Cardiac muscle cell (in vitro differentiated cells and primary cell): ENCODE measurements around the gene BANK1. TPM values are rescaled to one million over a fixed set of nuclear protein-coding genes. Genes with fewer than 3 reads are reported as not detected.

Source experiments
- DNase-seq, 2 donors: peaks; one replicate each; pipeline versions ENCODE4 v3.0.0 to v3.0.0-alpha.2; 2010 to 2017; ENCODE audit warnings: low read depth in 1 of 2, low spot score in 1 of 2
- H3K27ac ChIP-seq: fragments of 200-600 bp; sonication (generic); 2 replicates; pipeline ENCODE4 v1.5.1; 2016
- H3K27me3 ChIP-seq: fragments of 200-600 bp; sonication (generic); 2 replicates; pipeline ENCODE4 v1.6.0; 2016; ENCODE audit warnings: control low read depth
- H3K36me3 ChIP-seq: fragments of 200-600 bp; sonication (generic); 2 replicates; pipeline ENCODE4 v1.5.1; 2016; ENCODE audit warnings: control low read depth
- H3K4me1 ChIP-seq: fragments of 200-600 bp; sonication (generic); 2 replicates; pipeline ENCODE4 v1.8.1; 2017; ENCODE audit warnings: low read depth, mild to moderate bottlenecking, mixed run types
- H3K4me3 ChIP-seq: fragments of 200-600 bp; sonication (generic); 2 replicates; pipeline ENCODE4 v1.5.1; 2016; ENCODE audit warnings: mild to moderate bottlenecking
- H3K9me3 ChIP-seq: fragments of 200-600 bp; sonication (generic); 2 replicates; pipeline ENCODE4 v1.5.1; 2017; ENCODE audit warnings: low read depth, mild to moderate bottlenecking, control low read depth
- polyA plus RNA-seq: library from polyadenylated mRNA; unstranded; fragments of >200 nt; fragmentation: Nextera tagmentation; extraction: Ambion mirVana; gene quantifications from 2 replicates; pipeline ENCODE4 v1.2.1, GENCODE V29; 2016
- total RNA-seq: library from RNA; depleted of rRNA; stranded (reverse); fragments of >200 nt; gene quantifications from 2 replicates; pipeline ENCODE4 v1.2.3, GENCODE V29; 2016
- TF ChIP-seq, protein P1 (sequence below): IDR thresholded peaks from 2 replicates; pipeline ENCODE4 v1.5.1; 2012; ENCODE audit warnings: low read depth, mild to moderate bottlenecking, low read length

BANK1 gene, protein sequence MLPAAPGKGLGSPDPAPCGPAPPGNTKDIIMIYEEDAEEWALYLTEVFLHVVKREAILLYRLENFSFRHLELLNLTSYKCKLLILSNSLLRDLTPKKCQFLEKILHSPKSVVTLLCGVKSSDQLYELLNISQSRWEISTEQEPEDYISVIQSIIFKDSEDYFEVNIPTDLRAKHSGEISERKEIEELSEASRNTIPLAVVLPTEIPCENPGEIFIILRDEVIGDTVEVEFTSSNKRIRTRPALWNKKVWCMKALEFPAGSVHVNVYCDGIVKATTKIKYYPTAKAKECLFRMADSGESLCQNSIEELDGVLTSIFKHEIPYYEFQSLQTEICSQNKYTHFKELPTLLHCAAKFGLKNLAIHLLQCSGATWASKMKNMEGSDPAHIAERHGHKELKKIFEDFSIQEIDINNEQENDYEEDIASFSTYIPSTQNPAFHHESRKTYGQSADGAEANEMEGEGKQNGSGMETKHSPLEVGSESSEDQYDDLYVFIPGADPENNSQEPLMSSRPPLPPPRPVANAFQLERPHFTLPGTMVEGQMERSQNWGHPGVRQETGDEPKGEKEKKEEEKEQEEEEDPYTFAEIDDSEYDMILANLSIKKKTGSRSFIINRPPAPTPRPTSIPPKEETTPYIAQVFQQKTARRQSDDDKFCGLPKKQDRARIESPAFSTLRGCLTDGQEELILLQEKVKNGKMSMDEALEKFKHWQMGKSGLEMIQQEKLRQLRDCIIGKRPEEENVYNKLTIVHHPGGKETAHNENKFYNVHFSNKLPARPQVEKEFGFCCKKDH
- total RNA-seq (0.04 and 0.27 TPM in 2 replicates), polyA plus RNA-seq (0.46 and 0.54 TPM in 2 replicates)

DNA sequence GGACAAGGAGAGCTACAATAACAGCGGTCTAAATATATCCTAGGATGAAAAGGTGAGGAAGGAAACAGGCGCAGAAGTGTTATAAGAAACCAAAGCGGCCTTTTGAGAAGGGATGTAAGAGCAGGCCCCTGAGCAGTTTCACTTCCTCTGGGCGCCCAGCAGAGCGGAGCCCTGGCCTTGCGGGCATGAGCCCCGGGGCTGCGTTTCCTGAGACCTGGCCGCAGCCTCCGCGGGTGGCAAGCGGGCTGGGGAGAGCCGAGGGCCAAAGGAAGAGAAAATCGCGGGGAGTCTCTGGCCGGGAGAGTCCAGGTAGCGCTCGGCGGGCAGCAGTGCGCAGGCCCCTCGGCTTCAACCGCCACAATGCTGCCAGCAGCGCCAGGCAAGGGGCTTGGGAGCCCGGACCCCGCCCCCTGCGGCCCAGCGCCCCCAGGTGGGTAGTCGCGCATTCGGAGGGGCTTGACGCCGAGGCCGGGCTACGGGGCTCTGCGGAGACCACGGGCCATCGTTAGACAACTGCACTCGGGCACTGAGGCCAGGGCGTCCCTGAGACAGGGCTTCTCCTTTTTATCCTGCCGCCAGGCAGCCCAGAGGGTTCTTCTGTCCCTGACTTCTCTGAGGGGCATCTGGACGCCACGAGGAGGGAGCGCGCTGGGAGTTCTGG, at the start of gene BANK1:
BANK1 (plus strand) TSS at position 210 of the 661 bp plus-strand sequence; CDS start at position 361, 151 bp downstream.
- H3K4me3 ChIP-seq, result peak within 1 kb of the TSS; percentile 25
- TF ChIP-seq, protein P1, sequence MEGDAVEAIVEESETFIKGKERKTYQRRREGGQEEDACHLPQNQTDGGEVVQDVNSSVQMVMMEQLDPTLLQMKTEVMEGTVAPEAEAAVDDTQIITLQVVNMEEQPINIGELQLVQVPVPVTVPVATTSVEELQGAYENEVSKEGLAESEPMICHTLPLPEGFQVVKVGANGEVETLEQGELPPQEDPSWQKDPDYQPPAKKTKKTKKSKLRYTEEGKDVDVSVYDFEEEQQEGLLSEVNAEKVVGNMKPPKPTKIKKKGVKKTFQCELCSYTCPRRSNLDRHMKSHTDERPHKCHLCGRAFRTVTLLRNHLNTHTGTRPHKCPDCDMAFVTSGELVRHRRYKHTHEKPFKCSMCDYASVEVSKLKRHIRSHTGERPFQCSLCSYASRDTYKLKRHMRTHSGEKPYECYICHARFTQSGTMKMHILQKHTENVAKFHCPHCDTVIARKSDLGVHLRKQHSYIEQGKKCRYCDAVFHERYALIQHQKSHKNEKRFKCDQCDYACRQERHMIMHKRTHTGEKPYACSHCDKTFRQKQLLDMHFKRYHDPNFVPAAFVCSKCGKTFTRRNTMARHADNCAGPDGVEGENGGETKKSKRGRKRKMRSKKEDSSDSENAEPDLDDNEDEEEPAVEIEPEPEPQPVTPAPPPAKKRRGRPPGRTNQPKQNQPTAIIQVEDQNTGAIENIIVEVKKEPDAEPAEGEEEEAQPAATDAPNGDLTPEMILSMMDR, result peak; percentile 34
- H3K4me1 ChIP-seq, result peaks cover 3% of the 10 kb centered on the region
- H3K27me3 ChIP-seq, result peaks cover 6% of the 10 kb centered on the region
- no peaks in the 10 kb centered on the region for H3K36me3 ChIP-seq
- H3K9me3 ChIP-seq, result no peaks in the 10 kb centered on the region
- DNase-seq, result peak; percentile 54 to 73
- H3K27ac ChIP-seq, result no peak within 1 kb of the TSS

DNA sequence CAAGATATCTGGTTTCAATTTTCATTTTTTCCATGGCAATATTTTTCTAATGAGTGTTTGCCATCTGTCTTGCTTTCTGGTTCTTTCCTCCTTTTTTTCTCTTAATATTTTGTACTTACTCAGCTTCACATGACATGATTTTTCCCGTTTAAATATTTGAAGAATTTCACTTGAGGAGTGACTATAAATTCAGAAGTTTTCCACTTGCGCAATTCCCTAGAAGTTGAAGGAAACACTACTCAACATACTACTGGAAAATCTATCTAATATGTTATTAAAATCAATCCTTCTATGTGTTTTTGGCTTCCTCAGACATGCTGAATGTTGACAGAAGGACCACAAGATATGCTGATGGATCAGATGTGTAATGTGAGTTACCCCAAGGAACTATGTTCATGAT, 36.8 kb upstream of the BANK1 start:
- TF ChIP-seq, protein P1, result no peak
- H3K4me3 ChIP-seq, result no peak overlapping the region
- no peaks in the 10 kb centered on the region for H3K36me3 ChIP-seq
- H3K9me3 ChIP-seq, result no peaks in the 10 kb centered on the region
- H3K4me1 ChIP-seq, result no peaks in the 10 kb centered on the region
- peak in 1 of 2 donors; percentile 56 for DNase-seq
- no peak overlapping the region for H3K27ac ChIP-seq
- H3K27me3 ChIP-seq, result no peaks in the 10 kb centered on the region

DNA sequence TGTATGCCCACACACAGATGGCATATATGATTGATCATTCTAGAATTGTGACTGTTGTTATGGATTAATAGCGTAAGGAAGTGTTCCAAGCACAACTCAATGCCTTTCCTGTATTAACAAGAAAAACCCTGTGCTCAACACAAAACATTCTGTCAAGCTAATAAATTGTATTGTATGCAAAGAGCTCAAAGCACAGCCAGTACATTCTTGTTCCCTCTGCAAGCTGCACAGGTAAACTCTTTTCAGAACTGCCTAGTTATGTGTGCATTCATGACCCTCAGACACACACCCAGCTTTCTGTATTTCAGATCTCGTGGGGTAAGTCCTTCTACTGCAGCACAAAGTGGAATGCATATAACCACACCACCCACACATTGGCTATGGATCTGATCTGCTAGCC, 34.3 kb upstream of the BANK1 start:
- no peaks in the 10 kb centered on the region for H3K36me3 ChIP-seq
- H3K27ac ChIP-seq, result no peak overlapping the region
- DNase-seq, result no peak
- H3K4me1 ChIP-seq, result no peaks in the 10 kb centered on the region
- H3K9me3 ChIP-seq, result no peaks in the 10 kb centered on the region
- TF ChIP-seq, protein P1, result no peak
- no peaks in the 10 kb centered on the region for H3K27me3 ChIP-seq
- H3K4me3 ChIP-seq, result no peak overlapping the region

DNA sequence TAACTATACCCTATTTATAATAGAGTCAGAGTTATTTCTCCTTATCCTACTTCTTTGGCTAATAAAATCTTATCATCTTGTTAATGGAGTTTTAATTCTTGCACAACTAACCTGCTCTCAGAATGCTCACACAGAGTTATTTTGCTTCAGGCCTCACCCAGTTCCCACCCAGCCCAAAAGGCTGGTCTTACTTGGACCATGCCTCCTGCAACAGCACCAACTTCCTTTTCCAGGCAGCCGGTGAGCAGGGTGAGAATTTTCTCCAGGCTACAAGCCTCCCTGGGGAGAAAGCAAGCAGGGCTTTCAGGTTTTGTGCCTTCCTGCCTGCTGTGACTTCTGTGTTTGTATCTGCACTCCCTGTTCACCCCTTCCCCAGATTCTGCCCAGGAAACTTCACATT, 29.1 kb upstream of the BANK1 start:
- H3K27me3 ChIP-seq, result no peaks in the 10 kb centered on the region
- H3K4me3 ChIP-seq, result no peak overlapping the region
- DNase-seq, result no peak
- H3K9me3 ChIP-seq, result no peaks in the 10 kb centered on the region
- H3K4me1 ChIP-seq, result no peaks in the 10 kb centered on the region
- no peaks in the 10 kb centered on the region for H3K36me3 ChIP-seq
- H3K27ac ChIP-seq, result no peak overlapping the region
- TF ChIP-seq, protein P1, result no peak

DNA sequence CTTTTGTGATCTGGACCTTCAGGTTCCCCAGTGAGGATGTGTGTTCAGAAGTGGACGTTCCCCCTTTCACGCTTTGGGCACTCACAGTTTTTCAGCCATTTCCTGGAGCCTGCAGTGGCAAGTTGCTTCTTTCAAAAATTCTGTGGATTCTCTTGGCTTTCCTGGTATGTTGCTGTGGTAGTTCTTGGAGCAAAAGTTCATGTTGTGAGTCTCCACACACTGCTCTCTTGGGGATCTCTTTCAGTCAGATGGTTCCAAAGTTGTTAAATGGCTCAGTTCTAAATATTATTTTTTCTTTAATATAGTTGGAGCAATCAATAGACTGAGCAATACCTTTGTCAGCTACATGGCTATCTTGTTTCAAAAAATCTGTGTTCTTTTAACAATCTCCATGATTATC, 28.5 kb upstream of the BANK1 start:
- Histone ChIP-seq H3K9me3 (no peaks in the 10 kb centered on the region), H3K4me3 (no peak overlapping the region), H3K27me3 (no peaks in the 10 kb centered on the region), H3K27ac (no peak overlapping the region), H3K4me1 (no peaks in the 10 kb centered on the region), H3K36me3 (no peaks in the 10 kb centered on the region)
- peak in 1 of 2 donors; percentile 18 for DNase-seq
- TF ChIP-seq, protein P1, result no peak
